Endothelial cell of umbilical vein (primary cell): Measurements from ENCODE around the gene SH3TC1. TPM values are rescaled to one million over a fixed set of nuclear protein-coding genes. Genes with fewer than 3 reads are reported as not detected.

Source experiments
- BruUV-seq: library from RNA; stranded (reverse); fragments of 400-500 nt; replicated peaks from 2 replicates; lab custom pipeline; 2021; lab: Mats Ljungman, UMichigan
- CTCF ChIA-PET: fragments of 300-600, 350-600 bp; sonication (Branson Sonifier 250); formaldehyde crosslinking; loops from one replicate; lab custom pipeline; 2021; ENCODE audit warnings: antibody characterized with exemption, inconsistent platforms; lab: Charles Lee
- POLR2A ChIA-PET: fragments of 300-600, 350-600 bp; sonication (Branson Sonifier 250); formaldehyde crosslinking; loops from one replicate; lab custom pipeline; 2021; ENCODE audit warnings: antibody characterized with exemption, inconsistent platforms; lab: Charles Lee
- DNase-seq: peaks from one replicate; pipeline ENCODE4 v3.0.0-alpha.2; 2011; ENCODE audit warnings: low read depth, low spot score
- FAIRE-seq: peaks from 2 replicates; lab custom pipeline; 2011; peaks lifted over from hg19 to GRCh38; lab: Jason Lieb, UNC
- H2AFZ ChIP-seq: 2 replicates; pipeline ENCODE4 v1.6.0; 2012; ENCODE audit warnings: low read depth, low read length, control low read depth, inconsistent platforms
- H3K27ac ChIP-seq: 2 replicates; pipeline ENCODE4 v1.5.1; 2011; ENCODE audit warnings: low read depth, mild to moderate bottlenecking, control low read depth, low read length, moderate library complexity; ENCODE audit not compliant: insufficient read depth
- H3K27me3 ChIP-seq, 2 experiments: 2 replicates each; pipeline versions ENCODE4 v1.6.0 to v1.6.1; 2011; ENCODE audit warnings: low read length in 2 of 2, mixed read lengths in 1 of 2; ENCODE audit not compliant: control insufficient read depth in 2 of 2, insufficient read depth in 2 of 2
- H3K36me3 ChIP-seq, 2 experiments: 2 replicates in 1 of 2; 3 replicates in 1 of 2; pipeline ENCODE4 v1.5.1; 2011; ENCODE audit warnings: low read length in 2 of 2, mild to moderate bottlenecking in 1 of 2, moderate library complexity in 1 of 2; ENCODE audit not compliant: control insufficient read depth in 2 of 2, insufficient read depth in 2 of 2; ENCODE audit errors: extremely low read depth in 1 of 2
- H3K4me1 ChIP-seq: 3 replicates; pipeline ENCODE4 v1.5.1; 2011; ENCODE audit warnings: mild to moderate bottlenecking, low read length; ENCODE audit not compliant: control insufficient read depth, insufficient read depth; ENCODE audit errors: extremely low read depth
- H3K4me2 ChIP-seq: 2 replicates; pipeline ENCODE4 v1.6.1; 2011; ENCODE audit warnings: low read length, control low read depth, mixed read lengths; ENCODE audit not compliant: insufficient read depth
- H3K4me3 ChIP-seq, 3 experiments: fragments of 200-600 bp in 1 of 3; sonication (generic), shearing (Covaris generic) in 1 of 3; replicated peaks in 1 of 3; 2 replicates each; pipeline ENCODE4 v1.5.1; 2011 to 2016; ENCODE audit warnings: control low read depth in 3 of 3, low read length in 3 of 3, mild to moderate bottlenecking in 2 of 3, inconsistent platforms in 1 of 3, low read depth in 1 of 3, moderate library complexity in 1 of 3; ENCODE audit not compliant: insufficient read depth in 1 of 3
- H3K79me2 ChIP-seq: 2 replicates; pipeline ENCODE4 v1.6.0; 2012; ENCODE audit warnings: low read length, inconsistent platforms; ENCODE audit not compliant: control insufficient read depth, insufficient read depth
- H3K9ac ChIP-seq: replicated peaks from 2 replicates; pipeline ENCODE3; 2011; ENCODE audit warnings: low read length, control low read depth; ENCODE audit not compliant: insufficient read depth; ENCODE audit errors: extremely low read depth
- H3K9me1 ChIP-seq: replicated peaks from 3 replicates; pipeline ENCODE4 v1.6.0; 2011; ENCODE audit warnings: mild to moderate bottlenecking, low read length; ENCODE audit not compliant: control insufficient read depth, insufficient read depth; ENCODE audit errors: extremely low read depth
- H3K9me3 ChIP-seq: replicated peaks from 2 replicates; pipeline ENCODE4 v1.5.1; 2012; ENCODE audit warnings: low read length, inconsistent platforms; ENCODE audit not compliant: control insufficient read depth, insufficient read depth
- H4K20me1 ChIP-seq: replicated peaks from 2 replicates; pipeline ENCODE3; 2011; ENCODE audit warnings: mild to moderate bottlenecking, low read length; ENCODE audit not compliant: control insufficient read depth, insufficient read depth; ENCODE audit errors: extremely low read depth
- EZH2 ChIP-seq: IDR thresholded peaks from 2 replicates; pipeline ENCODE4 v1.6.1; 2012; ENCODE audit warnings: borderline replicate concordance, low read depth, mild to moderate bottlenecking, moderate library complexity, low read length, inconsistent platforms; ENCODE audit not compliant: severe bottlenecking
- FOS ChIP-seq: IDR thresholded peaks from 2 replicates; pipeline ENCODE4 v1.6.1; 2011; ENCODE audit warnings: mild to moderate bottlenecking, low read length, moderate library complexity, borderline replicate concordance; ENCODE audit not compliant: insufficient read depth
- GATA2 ChIP-seq: IDR thresholded peaks from 2 replicates; pipeline ENCODE4 v1.7.0; 2011; ENCODE audit warnings: low read depth, mild to moderate bottlenecking, moderate library complexity, mixed read lengths, low read length; ENCODE audit not compliant: insufficient read length, insufficient read depth
- JUN ChIP-seq: IDR thresholded peaks from 2 replicates; pipeline ENCODE4 v1.6.1; 2011; ENCODE audit warnings: borderline replicate concordance, low read depth; ENCODE audit not compliant: insufficient read length, insufficient read depth
- MYC ChIP-seq: IDR thresholded peaks from one replicate; pipeline ENCODE4 v1.6.1; 2011; ENCODE audit warnings: mild to moderate bottlenecking, low read depth, low read length
- POLR2A ChIP-seq: IDR thresholded peaks from 2 replicates; pipeline ENCODE4 v1.6.1; 2012; ENCODE audit warnings: low read depth, mild to moderate bottlenecking, control low read depth, low read length
- POLR2AphosphoS5 ChIP-seq: IDR thresholded peaks from 2 replicates; pipeline ENCODE4 v1.6.1; 2012; ENCODE audit warnings: low read depth, mild to moderate bottlenecking, control low read depth, low read length, moderate library complexity; ENCODE audit not compliant: insufficient read depth
- dilution Hi-C: fragments of 300-500 bp; cut with MboI; formaldehyde crosslinking; loops from one replicate; pipeline ENCODE4 v1.15.0; 2019; ENCODE audit warnings: low sequenced_read_pairs; ENCODE audit not compliant: extremely low pct_ligation_motif_present
- intact Hi-C: fragments of 100-400 bp; cut with micrococcal nuclease; formaldehyde crosslinking; loops from one replicate; pipeline ENCODE4 v1.10.0; 2022
- polyA plus RNA-seq, 4 experiments: library from polyadenylated mRNA; depleted of rRNA in 3 of 4; stranded (reverse) in 3 of 4; unstranded in 1 of 4; fragments of >200 nt; gene quantifications; 2 replicates each; pipeline versions ENCODE4 v1.2.1 to v1.2.3, GENCODE V29; 2011 to 2012; ENCODE audit warnings: missing spikeins in 1 of 4
- total RNA-seq: library from RNA; stranded (reverse); gene quantifications from 2 replicates; pipeline ENCODE4 v1.2.3, GENCODE V29; 2021
- TF ChIP-seq, protein P1 (sequence below): IDR thresholded peaks from 2 replicates; pipeline ENCODE4 v1.6.1; 2011; ENCODE audit not compliant: insufficient read depth, insufficient read length
- TF ChIP-seq, protein P2 (sequence below), 2 donors: IDR thresholded peaks; 1 replicate in 1 of 2; 2 replicates in 1 of 2; pipeline ENCODE4 v1.5.1; 2011; ENCODE audit warnings: low read length in 2 of 2, mild to moderate bottlenecking in 2 of 2, moderate library complexity in 2 of 2, control low read depth in 1 of 2, inconsistent platforms in 1 of 2, low read depth in 1 of 2; ENCODE audit not compliant: insufficient read depth in 1 of 2; ENCODE audit errors: extremely low read depth in 1 of 2

SH3TC1 gene
- total and polyA plus RNA-seq, 2 donors (not counting 3 experiments of a cell fraction or from before 2014, with no cell fraction given) = 96.5 to 192 TPM

DNA sequence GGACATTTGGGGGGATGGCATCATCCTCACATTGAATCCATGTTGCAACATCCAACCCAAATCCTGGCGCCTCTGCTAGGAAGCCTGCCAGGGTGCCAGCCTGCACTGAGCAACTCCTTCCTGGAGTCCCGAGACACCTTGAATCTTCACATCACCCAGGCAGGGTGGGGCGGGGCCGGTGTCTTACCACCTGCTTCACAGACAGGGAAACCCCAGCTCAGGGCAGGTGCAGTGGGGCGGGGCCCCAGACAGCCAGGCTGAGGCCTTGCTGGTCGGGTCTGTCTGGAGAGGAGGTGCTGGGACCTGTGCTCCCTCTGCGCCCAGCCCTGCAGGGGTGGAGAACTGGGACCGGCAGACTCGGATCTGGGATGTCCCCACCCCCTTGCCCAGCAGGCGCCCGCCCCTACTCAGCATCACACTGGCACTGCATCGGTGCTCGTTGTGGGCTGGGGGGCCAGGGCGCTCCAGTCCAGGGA lies 39.0 kb downstream of the SH3TC1 start:
- H3K27ac ChIP-seq = no peak overlapping the region
- dilution Hi-C loops = no loop called here
- H2AFZ ChIP-seq = no peak overlapping the region
- no peak overlapping the region for H3K4me2 ChIP-seq
- no peaks in the 10 kb centered on the region for H4K20me1 ChIP-seq
- FAIRE-seq (no peak), DNase-seq (no peak)
- no peak overlapping the region for H3K4me3 ChIP-seq
- no peak overlapping the region for H3K9ac ChIP-seq
- H3K9me3 ChIP-seq = no peaks in the 10 kb centered on the region
- H3K79me2 ChIP-seq = peaks cover 6% of the 10 kb centered on the region
- peaks cover 25 to 92% of the 10 kb centered on the region in 2 experiments for H3K36me3 ChIP-seq
- H3K9me1 ChIP-seq = no peaks in the 10 kb centered on the region
- BruUV-seq = no TSS peak
- ChIA-PET POLR2A (no interaction called here), CTCF (interaction anchor here (1.2 to 1.9 kb wide), 2 partner anchors 29 to 61 kb away, joined by 6 to 8 read pairs; no protein-coding TSS in a partner anchor)
- no peaks in the 10 kb centered on the region for H3K27me3 ChIP-seq
- intact Hi-C loops = no loop called here
- TF ChIP-seq FOS (no peak), GATA2 (no peak), JUN (no peak), EZH2 (no peak), POLR2AphosphoS5 (no peak), MYC (no peak), POLR2A (no peak)
- TF ChIP-seq, protein P1, sequence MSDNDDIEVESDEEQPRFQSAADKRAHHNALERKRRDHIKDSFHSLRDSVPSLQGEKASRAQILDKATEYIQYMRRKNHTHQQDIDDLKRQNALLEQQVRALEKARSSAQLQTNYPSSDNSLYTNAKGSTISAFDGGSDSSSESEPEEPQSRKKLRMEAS = no peak
- TF ChIP-seq, protein P2, sequence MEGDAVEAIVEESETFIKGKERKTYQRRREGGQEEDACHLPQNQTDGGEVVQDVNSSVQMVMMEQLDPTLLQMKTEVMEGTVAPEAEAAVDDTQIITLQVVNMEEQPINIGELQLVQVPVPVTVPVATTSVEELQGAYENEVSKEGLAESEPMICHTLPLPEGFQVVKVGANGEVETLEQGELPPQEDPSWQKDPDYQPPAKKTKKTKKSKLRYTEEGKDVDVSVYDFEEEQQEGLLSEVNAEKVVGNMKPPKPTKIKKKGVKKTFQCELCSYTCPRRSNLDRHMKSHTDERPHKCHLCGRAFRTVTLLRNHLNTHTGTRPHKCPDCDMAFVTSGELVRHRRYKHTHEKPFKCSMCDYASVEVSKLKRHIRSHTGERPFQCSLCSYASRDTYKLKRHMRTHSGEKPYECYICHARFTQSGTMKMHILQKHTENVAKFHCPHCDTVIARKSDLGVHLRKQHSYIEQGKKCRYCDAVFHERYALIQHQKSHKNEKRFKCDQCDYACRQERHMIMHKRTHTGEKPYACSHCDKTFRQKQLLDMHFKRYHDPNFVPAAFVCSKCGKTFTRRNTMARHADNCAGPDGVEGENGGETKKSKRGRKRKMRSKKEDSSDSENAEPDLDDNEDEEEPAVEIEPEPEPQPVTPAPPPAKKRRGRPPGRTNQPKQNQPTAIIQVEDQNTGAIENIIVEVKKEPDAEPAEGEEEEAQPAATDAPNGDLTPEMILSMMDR (IDR thresholded peaks at IDR 0.05; ENCODE audit: extremely low read depth in 1 of 2, insufficient read depth in 1 of 2, low read depth in 1 of 2, low read length in 2 of 2) = no peak
- H3K4me1 ChIP-seq = no peaks in the 10 kb centered on the region
